ENCODE measurements around the gene PI4K2B. TPM values are rescaled to one million over a fixed set of nuclear protein-coding genes. Genes with fewer than 3 reads are reported as not detected.

The PI4K2B gene
- total and polyA plus RNA-seq, 2 of the 8 experiments (the other 6 are each of a cell fraction or from before 2014, with no cell fraction given), result 3.0 to 16.2 TPM

GRCh38 chr4:25213347-25213979, 20.4 kb upstream of the PI4K2B start:
- no peak overlapping the region for H4K8ac ChIP-seq (ENCODE audit: extremely low read depth, insufficient read depth, low read length)
- H3K14ac ChIP-seq (ENCODE audit: insufficient read length), result no peak overlapping the region
- H3K79me2 ChIP-seq (ENCODE audit: control insufficient read depth in 1 of 2, insufficient read depth in 2 of 2, low read length in 2 of 2), result no peaks in the 10 kb centered on the region
- H2BK12ac ChIP-seq (ENCODE audit: low read depth, low read length), result no peak overlapping the region
- H3K79me1 ChIP-seq (ENCODE audit: low read depth, low read length), result no peaks in the 10 kb centered on the region
- H3K36me3 ChIP-seq (ENCODE audit: control insufficient read depth in 2 of 4, insufficient read depth in 4 of 4, low read length in 3 of 4), result no peaks in the 10 kb centered on the region
- no peak overlapping the region for H3K56ac ChIP-seq (replicated peaks; ENCODE audit: insufficient read length, low read depth, low read length)
- FAIRE-seq (no peak), DNase-seq (ENCODE audit: low read depth in 1 of 2, low spot score in 2 of 2) (no peak)
- H2BK15ac ChIP-seq (ENCODE audit: low read length), result no peak overlapping the region
- ChIA-PET POLR2A (ENCODE audit: partially characterized antibody) (no interaction called here), CTCF (ENCODE audit: partially characterized antibody) (interaction anchor here (1.1 to 1.5 kb wide), 2 partner anchors 26 to 99 kb away, joined by 3 to 4 read pairs; partner anchors contain the start of gene ZCCHC4)
- H2AK5ac ChIP-seq (ENCODE audit: low read depth, low read length), result no peak overlapping the region
- H3K9me3 ChIP-seq (ENCODE audit: insufficient read depth in 2 of 2, low read depth in 1 of 2, low read length in 1 of 2), result peaks cover 0 to 2% of the 10 kb centered on the region in 2 experiments; a peak in 2 of 4 replicates
- H2BK5ac ChIP-seq (ENCODE audit: low read depth, low read length), result no peak overlapping the region
- H3K27ac ChIP-seq (ENCODE audit: low read depth, low read length), result no peak overlapping the region
- H3K4me3 ChIP-seq (ENCODE audit: extremely low read depth in 1 of 4, insufficient read depth in 2 of 4, low read depth in 3 of 4, low read length in 4 of 4), result no peak overlapping the region
- no peaks in the 10 kb centered on the region for H3K27me3 ChIP-seq (replicated peaks in 1 of 4; ENCODE audit: control insufficient read depth in 3 of 4, extremely low read depth in 1 of 4, insufficient read depth in 3 of 4, low read length in 3 of 4)
- H3K9ac ChIP-seq (replicated peaks in 1 of 4; ENCODE audit: extremely low read depth in 1 of 4, low read depth in 3 of 4, low read length in 3 of 4), result no peak overlapping the region
- H3K4ac ChIP-seq (replicated peaks; ENCODE audit: insufficient read length, low read depth, low read length), result no peak overlapping the region
- H3K4me1 ChIP-seq (replicated peaks in 1 of 4; ENCODE audit: control insufficient read depth in 3 of 4, insufficient read depth in 4 of 4, low read length in 3 of 4), result peaks cover 0 to 5% (median 3%) of the 10 kb centered on the region in 4 experiments; a peak in 4 of 7 replicates
- no peak overlapping the region for H2BK20ac ChIP-seq (ENCODE audit: low read length)
- H4K20me1 ChIP-seq (replicated peaks in 1 of 2; ENCODE audit: control insufficient read depth in 1 of 2, insufficient read depth in 2 of 2, low read length in 2 of 2), result no peaks in the 10 kb centered on the region
- no peak overlapping the region for H3K4me2 ChIP-seq (ENCODE audit: insufficient read depth in 1 of 2, low read depth in 2 of 2, low read length in 2 of 2)
- no peak overlapping the region for H2AFZ ChIP-seq (ENCODE audit: low read length)
- no peak overlapping the region for H4K5ac ChIP-seq (ENCODE audit: insufficient read length, low read depth, low read length)
- no peak overlapping the region for H2BK120ac ChIP-seq (replicated peaks; ENCODE audit: low read depth, low read length)
- no peaks in the 10 kb centered on the region for H3K23me2 ChIP-seq (ENCODE audit: low read depth, low read length)
- H3K23ac ChIP-seq (ENCODE audit: insufficient read length), result no peak overlapping the region
- WGBS, 2 experiments (ENCODE audit: extremely low coverage in 1 of 2, insufficient coverage in 1 of 2, insufficient read length in 1 of 2, insufficient replicate concordance in 2 of 2, low coverage in 1 of 2, low lambda C conversion rate in 2 of 2, missing lambda C conversion rate in 1 of 2), result 90% methylated on average over 3 of the region's 3 CpGs; no CpG with 5 or more reads in 1 of the 2 experiments
- no peak overlapping the region for H4K91ac ChIP-seq (replicated peaks; ENCODE audit: insufficient read length, low read length)
- no peak overlapping the region for H3K18ac ChIP-seq (ENCODE audit: extremely low read depth, low read length)
- no peak for TF ChIP-seq SP4 (IDR thresholded peaks at IDR 0.05; ENCODE audit: low read length)
- TF ChIP-seq SRF (IDR thresholded peaks at IDR 0.05; ENCODE audit: low read depth, low read length), result no peak
- TF ChIP-seq SAP30 (IDR thresholded peaks at IDR 0.05; ENCODE audit: insufficient read depth, insufficient replicate concordance, low read length), result no peak
- TF ChIP-seq TAF1 (IDR thresholded peaks at IDR 0.05; ENCODE audit: low read depth, low read length), result no peak

Data from H1 (cell line).